IMR-90 (cell line): Measurements from ENCODE around the gene SGK1. TPM values are rescaled to one million over a fixed set of nuclear protein-coding genes. Genes with fewer than 3 reads are reported as not detected.

Experiments
- ATAC-seq: fragments of 200-7000 bp; cut with Tn5 transposase; 2 replicates; pipeline ENCODE4 v1.9.1; 2020; ENCODE audit warnings: low read depth, mild to moderate bottlenecking, moderate library complexity
- BruUV-seq: library from RNA; stranded (reverse); fragments of 400-500 nt; replicated peaks from 2 replicates; lab custom pipeline; 2021; lab: Mats Ljungman, UMichigan
- CTCF ChIA-PET: fragments of 300-600 bp; formaldehyde crosslinking; extraction: SDS; loops from one replicate; lab custom pipeline; 2021; ENCODE audit warnings: antibody characterized with exemption; lab: Yijun Ruan, JAX
- POLR2A ChIA-PET: fragments of 300-600 bp; sonication (Branson Sonifier 250); formaldehyde crosslinking; loops from one replicate; lab custom pipeline; 2022; ENCODE audit warnings: antibody characterized with exemption; ENCODE audit not compliant: unreplicated experiment; lab: Charles Lee
- DNase-seq: peaks from one replicate; pipeline ENCODE4 v3.0.0; 2013
- H2AFZ ChIP-seq: replicated peaks from 2 replicates; pipeline ENCODE3; 2013; ENCODE audit warnings: low read length, mild to moderate bottlenecking; ENCODE audit not compliant: poor library complexity
- H2AK5ac ChIP-seq: 2 replicates; pipeline ENCODE4 v1.6.1; 2013; ENCODE audit warnings: low read depth, low read length, inconsistent platforms
- H2AK9ac ChIP-seq: replicated peaks from 2 replicates; pipeline ENCODE3; 2013; ENCODE audit warnings: mild to moderate bottlenecking, low read depth, low read length, moderate library complexity; ENCODE audit not compliant: poor library complexity
- H2BK120ac ChIP-seq: 2 replicates; pipeline ENCODE4 v1.6.1; 2013; ENCODE audit warnings: low read depth, low read length, inconsistent platforms
- H2BK15ac ChIP-seq: 3 replicates; pipeline ENCODE4 v1.6.1; 2013; ENCODE audit warnings: low read depth, low read length, inconsistent platforms
- H2BK20ac ChIP-seq: 2 replicates; pipeline ENCODE4 v1.6.1; 2013; ENCODE audit warnings: low read depth, mild to moderate bottlenecking, inconsistent platforms, low read length, moderate library complexity
- H2BK5ac ChIP-seq: 2 replicates; pipeline ENCODE4 v1.6.1; 2013; ENCODE audit warnings: mild to moderate bottlenecking, low read depth, low read length, inconsistent platforms; ENCODE audit not compliant: poor library complexity, severe bottlenecking
- H3K14ac ChIP-seq: replicated peaks from 2 replicates; pipeline ENCODE4 v1.6.1; 2013; ENCODE audit warnings: low read depth, low read length, inconsistent platforms
- H3K18ac ChIP-seq: 2 replicates; pipeline ENCODE4 v1.6.1; 2013; ENCODE audit warnings: low read depth, low read length, control low read depth
- H3K23ac ChIP-seq: 2 replicates; pipeline ENCODE4 v1.6.1; 2013; ENCODE audit warnings: low read depth, low read length, inconsistent platforms
- H3K27ac ChIP-seq: 2 replicates; pipeline ENCODE4 v1.5.1; 2013; ENCODE audit warnings: mild to moderate bottlenecking, control low read depth, low read length; ENCODE audit not compliant: insufficient read depth
- H3K27me3 ChIP-seq: 2 replicates; pipeline ENCODE4 v1.6.1; 2013; ENCODE audit warnings: low read length; ENCODE audit not compliant: control insufficient read depth, insufficient read depth
- H3K36me3 ChIP-seq: 2 replicates; pipeline ENCODE4 v1.6.1; 2013; ENCODE audit warnings: low read length, mixed read lengths; ENCODE audit not compliant: control insufficient read depth, insufficient read depth
- H3K4ac ChIP-seq: 2 replicates; pipeline ENCODE4 v1.6.1; 2013; ENCODE audit warnings: low read depth, low read length, inconsistent platforms
- H3K4me1 ChIP-seq: 2 replicates; pipeline ENCODE4 v1.6.1; 2013; ENCODE audit warnings: low read length, mixed read lengths; ENCODE audit not compliant: control insufficient read depth, insufficient read depth
- H3K4me2 ChIP-seq: 2 replicates; pipeline ENCODE4 v1.6.1; 2013; ENCODE audit warnings: low read depth, mild to moderate bottlenecking, control low read depth, low read length, moderate library complexity
- H3K4me3 ChIP-seq: 2 replicates; pipeline ENCODE4 v1.5.1; 2013; ENCODE audit warnings: low read depth, mild to moderate bottlenecking, control low read depth, low read length, moderate library complexity; ENCODE audit not compliant: insufficient read depth
- H3K56ac ChIP-seq: 2 replicates; pipeline ENCODE4 v1.6.1; 2013; ENCODE audit warnings: low read length, inconsistent platforms; ENCODE audit not compliant: insufficient read depth; ENCODE audit errors: extremely low read depth
- H3K79me1 ChIP-seq, 2 experiments: 2 replicates each; pipeline ENCODE4 v1.6.1; 2013; ENCODE audit warnings: low read length in 2 of 2, inconsistent platforms in 1 of 2, low read depth in 1 of 2
- H3K9ac ChIP-seq: 2 replicates; pipeline ENCODE4 v1.6.1; 2013; ENCODE audit warnings: low read depth, low read length, control low read depth
- H3K9me1 ChIP-seq: 2 replicates; pipeline ENCODE4 v1.6.1; 2013; ENCODE audit warnings: low read length, inconsistent platforms; ENCODE audit not compliant: insufficient read depth
- H3K9me3 ChIP-seq: 2 replicates; pipeline ENCODE4 v1.6.1; 2013; ENCODE audit warnings: low read length; ENCODE audit not compliant: control insufficient read depth, insufficient read depth
- H4K20me1 ChIP-seq: 2 replicates; pipeline ENCODE4 v1.6.1; 2013; ENCODE audit warnings: low read length, inconsistent platforms; ENCODE audit not compliant: insufficient read depth
- H4K5ac ChIP-seq: 2 replicates; pipeline ENCODE4 v1.6.1; 2013; ENCODE audit warnings: mild to moderate bottlenecking, low read depth, low read length, control low read depth
- H4K8ac ChIP-seq, 2 experiments: 2 replicates each; pipeline ENCODE4 v1.6.1; 2013; ENCODE audit warnings: low read depth in 2 of 2, low read length in 2 of 2, control low read depth in 1 of 2, inconsistent platforms in 1 of 2
- H4K91ac ChIP-seq: 2 replicates; pipeline ENCODE4 v1.6.1; 2013; ENCODE audit warnings: low read depth, low read length, inconsistent platforms; ENCODE audit not compliant: insufficient read depth
- BHLHE40 ChIP-seq: fragments of 150-350 bp; IDR thresholded peaks from 2 replicates; pipeline ENCODE4 v1.6.1; 2016; ENCODE audit warnings: mild to moderate bottlenecking, low read depth, low read length
- CEBPB ChIP-seq: IDR thresholded peaks from 2 replicates; pipeline ENCODE4 v1.6.1; 2012; ENCODE audit warnings: low read depth, low read length, improper control_type of control experiment
- CHD1 ChIP-seq: IDR thresholded peaks from 2 replicates; pipeline ENCODE4 v1.6.1; 2012; ENCODE audit warnings: low read depth, low read length, improper control_type of control experiment
- FOS ChIP-seq: fragments of 150-350 bp; IDR thresholded peaks from 2 replicates; pipeline ENCODE4 v1.6.1; 2016; ENCODE audit warnings: low read depth, low read length
- MAFK ChIP-seq: IDR thresholded peaks from 2 replicates; pipeline ENCODE4 v1.6.1; 2012; ENCODE audit warnings: low read depth, low read length, improper control_type of control experiment
- MAZ ChIP-seq: IDR thresholded peaks from 2 replicates; pipeline ENCODE4 v1.6.1; 2012; ENCODE audit warnings: low read depth, mild to moderate bottlenecking, low read length, improper control_type of control experiment, moderate library complexity, borderline replicate concordance
- MXI1 ChIP-seq: IDR thresholded peaks from 2 replicates; pipeline ENCODE4 v1.6.1; 2012; ENCODE audit warnings: low read depth, mild to moderate bottlenecking, low read length, moderate library complexity, borderline replicate concordance
- NFE2L2 ChIP-seq: fragments of 150-350 bp; IDR thresholded peaks from 2 replicates; pipeline ENCODE4 v1.6.1; 2016; ENCODE audit warnings: low read depth, mild to moderate bottlenecking, low read length
- POLR2A ChIP-seq: IDR thresholded peaks from 2 replicates; pipeline ENCODE4 v1.6.1; 2012; ENCODE audit warnings: mild to moderate bottlenecking, low read depth, low read length
- RAD21 ChIP-seq: IDR thresholded peaks from 2 replicates; pipeline ENCODE4 v1.6.1; 2012; ENCODE audit warnings: low read length, improper control_type of control experiment
- RCOR1 ChIP-seq: IDR thresholded peaks from 2 replicates; pipeline ENCODE4 v1.6.1; 2012; ENCODE audit warnings: mild to moderate bottlenecking, low read length, improper control_type of control experiment; ENCODE audit not compliant: insufficient replicate concordance
- RFX5 ChIP-seq: IDR thresholded peaks from 2 replicates; pipeline ENCODE4 v1.8.0; 2012; ENCODE audit warnings: low read depth, mild to moderate bottlenecking, low read length, moderate library complexity
- SMC3 ChIP-seq: fragments of 150-350 bp; IDR thresholded peaks from 2 replicates; pipeline ENCODE4 v1.6.1; 2016; ENCODE audit warnings: low read depth, mild to moderate bottlenecking, antibody characterized with exemption, low read length, moderate library complexity
- WGBS, 2 experiments: methylation state at CpG; one replicate each; pipeline versions ENCODE4 v1.1.5 to v1.1.7; 2013; ENCODE audit warnings: missing lambda C conversion rate in 2 of 2; ENCODE audit not compliant: insufficient read length in 1 of 2; ENCODE audit errors: extremely low coverage in 2 of 2; 5-methylcytosine and 5-hydroxymethylcytosine counted together
- dilution Hi-C: fragments of 300-500 bp; cut with HindIII; formaldehyde crosslinking; loops from one replicate; pipeline ENCODE4 v1.14.3; 2018; ENCODE audit warnings: low sequenced_read_pairs; ENCODE audit not compliant: unreplicated experiment
- in situ Hi-C: fragments of 300-500 bp; cut with MboI; formaldehyde crosslinking; loops from 3 replicates; pipeline ENCODE4 v1.14.3; 2019; ENCODE audit warnings: low sequenced_read_pairs, inconsistent platforms, mixed read lengths
- intact Hi-C: fragments of 100-400 bp; cut with micrococcal nuclease; formaldehyde crosslinking; loops from 2 replicates; pipeline ENCODE4 v1.10.0; 2022
- polyA plus RNA-seq, 3 experiments: library from polyadenylated mRNA; depleted of rRNA; stranded (reverse); fragments of >200 nt; gene quantifications; 2 replicates each; pipeline ENCODE4 v1.2.3, GENCODE V29; 2012; ENCODE audit warnings: low replicate concordance in 1 of 3
- total RNA-seq: library from RNA; depleted of rRNA; stranded (reverse); fragments of >200 nt; gene quantifications from 2 replicates; pipeline ENCODE4 v1.2.3, GENCODE V29; 2012
- TF ChIP-seq, protein P1 (sequence below): fragments of 150-350 bp; IDR thresholded peaks from 2 replicates; pipeline ENCODE4 v1.6.1; 2017; ENCODE audit warnings: mild to moderate bottlenecking, antibody characterized with exemption, low read length, low read depth
- TF ChIP-seq, protein P2 (sequence below): fragments of 150-350 bp; IDR thresholded peaks from 2 replicates; pipeline ENCODE4 v1.6.1; 2016; ENCODE audit warnings: low read depth, mild to moderate bottlenecking, low read length, moderate library complexity, borderline replicate concordance
- TF ChIP-seq, protein P3 (sequence below): conservative IDR thresholded peaks from 2 replicates; pipeline ENCODE4 v1.5.1; 2012; ENCODE audit warnings: mild to moderate bottlenecking, low read depth, low read length, improper control_type of control experiment

SGK1 gene
- total and polyA plus RNA-seq, 2 of the 4 experiments (the other 2 are of a cell fraction) = 121 to 255 TPM

DNA sequence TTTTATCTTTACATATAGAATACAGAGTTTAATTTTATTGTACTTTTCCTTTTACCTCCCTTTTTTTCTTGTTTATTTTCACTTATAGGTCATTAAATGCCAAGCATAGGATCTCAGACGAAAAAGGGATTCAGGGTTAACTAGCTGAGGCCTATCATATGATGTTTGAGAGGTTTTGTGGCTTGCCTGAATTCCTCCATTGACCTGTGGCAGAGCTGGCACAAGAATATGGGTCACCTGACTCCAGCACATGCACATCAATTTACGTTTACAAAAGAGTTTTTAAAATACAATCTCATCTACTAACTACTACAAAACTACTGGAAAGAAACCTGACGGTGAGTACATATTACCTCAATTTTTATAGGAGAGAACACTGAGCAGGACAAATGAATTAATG is 60.4 kb downstream of the SGK1 start:
- dilution Hi-C loops = no loop called here
- Histone ChIP-seq H2BK5ac (no peak overlapping the region), H3K27me3 (no peaks in the 10 kb centered on the region), H3K9me3 (no peaks in the 10 kb centered on the region), H3K36me3 (no peaks in the 10 kb centered on the region), H3K4ac (no peak overlapping the region), H2BK15ac (no peak overlapping the region), H3K4me3 (no peak overlapping the region), H4K91ac (no peak overlapping the region), H3K9me1 (no peaks in the 10 kb centered on the region), H2AFZ (no peak overlapping the region), H3K18ac (no peak overlapping the region), H3K79me1 (no peaks in the 10 kb centered on the region), H4K8ac (no peak overlapping the region), H3K9ac (no peak overlapping the region), H3K4me1 (peaks cover 2% of the 10 kb centered on the region; the same call in 1 of the 2 replicates), H4K5ac (no peak overlapping the region), H3K14ac (no peak overlapping the region), H4K20me1 (no peaks in the 10 kb centered on the region), H2BK120ac (no peak overlapping the region), H3K27ac (no peak overlapping the region), H3K23ac (no peak overlapping the region), H2BK20ac (no peak overlapping the region), H3K4me2 (no peak overlapping the region), H3K56ac (no peak overlapping the region), H2AK9ac (no peak overlapping the region), H2AK5ac (0 out of 2 replicates have a peak overlapping the region, but pooled peaks have one; percentile 33)
- BruUV-seq = no TSS peak
- ChIA-PET CTCF (interaction anchor here (1.2 to 1.6 kb wide), 2 partner anchors 10 to 19 kb away, joined by 3 to 4 read pairs; no protein-coding TSS in a partner anchor), POLR2A (no interaction called here)
- ATAC-seq (no peak), DNase-seq (no peak)
- intact Hi-C loops = no loop called here
- WGBS, 2 experiments = no CpG with 5 or more reads among the region's 3 CpGs
- TF ChIP-seq, protein P1, sequence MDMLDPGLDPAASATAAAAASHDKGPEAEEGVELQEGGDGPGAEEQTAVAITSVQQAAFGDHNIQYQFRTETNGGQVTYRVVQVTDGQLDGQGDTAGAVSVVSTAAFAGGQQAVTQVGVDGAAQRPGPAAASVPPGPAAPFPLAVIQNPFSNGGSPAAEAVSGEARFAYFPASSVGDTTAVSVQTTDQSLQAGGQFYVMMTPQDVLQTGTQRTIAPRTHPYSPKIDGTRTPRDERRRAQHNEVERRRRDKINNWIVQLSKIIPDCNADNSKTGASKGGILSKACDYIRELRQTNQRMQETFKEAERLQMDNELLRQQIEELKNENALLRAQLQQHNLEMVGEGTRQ = no peak
- TF ChIP-seq MAFK (no peak), BHLHE40 (no peak), RAD21 (no peak), RFX5 (no peak), RCOR1 (no peak), POLR2A (no peak), SMC3 (no peak), FOS (no peak), CHD1 (no peak), NFE2L2 (no peak), CEBPB (no peak), MAZ (no peak), MXI1 (no peak)
- TF ChIP-seq, protein P2, sequence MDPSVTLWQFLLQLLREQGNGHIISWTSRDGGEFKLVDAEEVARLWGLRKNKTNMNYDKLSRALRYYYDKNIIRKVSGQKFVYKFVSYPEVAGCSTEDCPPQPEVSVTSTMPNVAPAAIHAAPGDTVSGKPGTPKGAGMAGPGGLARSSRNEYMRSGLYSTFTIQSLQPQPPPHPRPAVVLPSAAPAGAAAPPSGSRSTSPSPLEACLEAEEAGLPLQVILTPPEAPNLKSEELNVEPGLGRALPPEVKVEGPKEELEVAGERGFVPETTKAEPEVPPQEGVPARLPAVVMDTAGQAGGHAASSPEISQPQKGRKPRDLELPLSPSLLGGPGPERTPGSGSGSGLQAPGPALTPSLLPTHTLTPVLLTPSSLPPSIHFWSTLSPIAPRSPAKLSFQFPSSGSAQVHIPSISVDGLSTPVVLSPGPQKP = no peak
- TF ChIP-seq, protein P3, sequence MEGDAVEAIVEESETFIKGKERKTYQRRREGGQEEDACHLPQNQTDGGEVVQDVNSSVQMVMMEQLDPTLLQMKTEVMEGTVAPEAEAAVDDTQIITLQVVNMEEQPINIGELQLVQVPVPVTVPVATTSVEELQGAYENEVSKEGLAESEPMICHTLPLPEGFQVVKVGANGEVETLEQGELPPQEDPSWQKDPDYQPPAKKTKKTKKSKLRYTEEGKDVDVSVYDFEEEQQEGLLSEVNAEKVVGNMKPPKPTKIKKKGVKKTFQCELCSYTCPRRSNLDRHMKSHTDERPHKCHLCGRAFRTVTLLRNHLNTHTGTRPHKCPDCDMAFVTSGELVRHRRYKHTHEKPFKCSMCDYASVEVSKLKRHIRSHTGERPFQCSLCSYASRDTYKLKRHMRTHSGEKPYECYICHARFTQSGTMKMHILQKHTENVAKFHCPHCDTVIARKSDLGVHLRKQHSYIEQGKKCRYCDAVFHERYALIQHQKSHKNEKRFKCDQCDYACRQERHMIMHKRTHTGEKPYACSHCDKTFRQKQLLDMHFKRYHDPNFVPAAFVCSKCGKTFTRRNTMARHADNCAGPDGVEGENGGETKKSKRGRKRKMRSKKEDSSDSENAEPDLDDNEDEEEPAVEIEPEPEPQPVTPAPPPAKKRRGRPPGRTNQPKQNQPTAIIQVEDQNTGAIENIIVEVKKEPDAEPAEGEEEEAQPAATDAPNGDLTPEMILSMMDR = no peak
- in situ Hi-C loops = no loop called here
